CD4-positive, alpha-beta T cell treated with Interleukin-17A for 4 hours (primary cell): ENCODE measurements around the gene ACP6.
"Not testable (repeated sequence)": the region's sequence is repeated elsewhere in the genome, so short reads cannot be mapped to it uniquely, and the experiment has no call there.

Experiments
- DNase-seq: peaks from one replicate; pipeline ENCODE4 v3.0.0-alpha.2; 2020; ENCODE audit warnings: mixed read lengths

Gene ACP6

GRCh38 chr1:147619741-147620140, 50.6 kb downstream of the ACP6 start:
- DNase-seq = no peak

GRCh38 chr1:147618771-147619170, 51.6 kb downstream of the ACP6 start:
- DNase-seq = no peak

- DNase-seq = peak; percentile 24
Observed at GRCh38 chr1:147618077-147618569, 52.2 kb downstream of the ACP6 start.

- DNase-seq = not testable (repeated sequence)
Observed at GRCh38 chr1:147614966-147615365, 55.4 kb downstream of the ACP6 start.

- no peak for DNase-seq
Observed at GRCh38 chr1:147613506-147613905, 56.8 kb downstream of the ACP6 start.

GRCh38 chr1:147612366-147612765, 58.0 kb downstream of the ACP6 start:
- DNase-seq = no peak

- DNase-seq = no peak
Observed at GRCh38 chr1:147611586-147611985, 58.7 kb downstream of the ACP6 start.

GRCh38 chr1:147611021-147611426, 59.3 kb downstream of the ACP6 start:
- no peak for DNase-seq

GRCh38 chr1:147609358-147609757, 61.0 kb downstream of the ACP6 start:
- DNase-seq = no peak

- no peak for DNase-seq
Observed at GRCh38 chr1:147608596-147608995, 61.7 kb downstream of the ACP6 start.

- DNase-seq = no peak
Observed at GRCh38 chr1:147605591-147605990, 64.7 kb downstream of the ACP6 start.

GRCh38 chr1:147603986-147604385, 66.3 kb downstream of the ACP6 start:
- DNase-seq = no peak

GRCh38 chr1:147600119-147601111, 69.9 kb downstream of the ACP6 start:
- no peak for DNase-seq

GRCh38 chr1:147599362-147600118, 70.8 kb downstream of the ACP6 start:
- peak; percentile 99 for DNase-seq

- DNase-seq = peak; percentile 51
Observed at GRCh38 chr1:147598621-147599361, 71.5 kb downstream of the ACP6 start.

GRCh38 chr1:147597010-147597409, 73.3 kb downstream of the ACP6 start:
- DNase-seq = no peak
